ENCODE measurements around the gene PRICKLE2.

Gene PRICKLE2

DNA sequence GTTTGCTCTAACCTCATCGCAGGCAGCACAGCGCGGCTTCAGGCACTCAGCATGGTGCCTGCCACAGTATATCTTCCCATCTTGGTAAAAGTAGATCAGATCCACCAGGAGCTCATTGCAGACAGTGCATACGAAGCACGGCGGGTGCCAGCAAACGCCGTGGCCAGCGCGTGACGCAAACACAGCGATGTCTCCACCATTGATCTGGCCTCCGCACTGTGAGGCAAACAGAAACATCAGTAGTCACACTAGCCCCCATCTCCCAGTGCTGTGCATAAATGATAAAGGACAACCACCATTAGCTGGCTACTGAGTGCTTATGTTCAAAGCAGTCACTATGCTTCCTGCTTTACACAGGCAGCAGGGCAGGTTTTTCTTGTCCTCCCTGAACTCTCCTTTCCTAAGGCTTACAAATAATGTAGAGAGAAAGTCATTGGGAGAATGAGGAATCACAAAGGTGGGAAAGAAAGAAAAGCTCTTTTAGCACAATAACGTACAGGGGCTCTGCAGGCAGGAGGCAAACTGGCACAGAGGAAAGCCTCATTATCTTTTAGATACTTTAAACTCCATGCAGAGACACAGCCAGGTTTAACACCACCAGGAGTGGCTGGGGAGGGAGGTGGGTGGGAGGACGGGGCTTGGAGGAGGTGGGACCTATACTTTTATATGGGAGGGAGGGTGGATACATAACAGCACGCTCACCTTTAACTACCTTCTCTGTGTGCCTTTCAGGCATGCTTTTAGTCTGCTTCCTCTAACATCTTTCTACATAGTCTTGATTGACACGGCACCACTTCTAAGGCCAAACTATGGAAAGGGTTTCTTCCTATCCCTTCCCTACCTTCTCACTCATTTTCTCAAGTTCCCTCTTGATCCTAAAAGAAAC lies 67.9 kb downstream of the PRICKLE2 start:
- no peak for DNase-seq (ENCODE audit: low read depth in 2 of 2)

GRCh38 chr3:64155328-64155727 lies 69.9 kb downstream of the PRICKLE2 start:
- no peak for DNase-seq (ENCODE audit: low read depth in 2 of 2)

DNA sequence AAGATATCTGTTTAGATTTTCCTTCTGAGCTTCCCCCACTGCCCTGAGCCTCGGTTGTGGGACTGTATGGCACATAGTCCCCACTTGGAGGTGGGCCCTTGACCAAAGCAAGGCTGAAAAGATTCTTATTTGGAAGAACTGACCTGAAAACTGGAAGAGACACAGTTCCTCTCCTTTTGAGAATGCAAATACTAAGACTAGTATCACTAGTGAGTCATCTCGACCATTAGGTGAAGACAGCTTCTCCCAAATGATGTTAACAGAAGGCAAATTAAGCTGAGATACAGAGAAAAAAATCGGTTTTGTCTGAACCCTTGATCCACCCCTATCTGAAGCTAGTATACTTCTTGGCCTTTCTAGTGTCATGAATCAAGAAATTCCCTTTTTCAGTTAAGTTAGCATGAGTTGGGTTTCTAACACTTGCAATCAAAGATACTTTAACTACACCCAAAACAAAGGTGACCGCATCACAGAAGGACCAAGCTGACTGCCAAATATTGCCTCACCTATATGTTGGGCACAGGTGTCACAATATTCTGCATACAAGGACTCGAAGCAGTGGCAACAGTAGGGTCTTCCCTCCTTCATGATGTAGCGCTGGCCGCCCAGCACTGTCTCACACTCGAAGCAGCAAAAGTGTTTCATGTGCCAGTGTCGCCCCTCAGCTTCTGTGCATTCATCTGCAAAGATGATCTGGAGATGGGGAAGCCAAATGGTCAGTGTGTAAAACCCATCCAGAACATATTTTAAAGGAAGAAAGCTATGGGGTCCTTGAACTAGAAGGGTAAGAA lies 72.4 kb downstream of the PRICKLE2 start:
- no peak for DNase-seq (ENCODE audit: low read depth in 2 of 2)

DNA sequence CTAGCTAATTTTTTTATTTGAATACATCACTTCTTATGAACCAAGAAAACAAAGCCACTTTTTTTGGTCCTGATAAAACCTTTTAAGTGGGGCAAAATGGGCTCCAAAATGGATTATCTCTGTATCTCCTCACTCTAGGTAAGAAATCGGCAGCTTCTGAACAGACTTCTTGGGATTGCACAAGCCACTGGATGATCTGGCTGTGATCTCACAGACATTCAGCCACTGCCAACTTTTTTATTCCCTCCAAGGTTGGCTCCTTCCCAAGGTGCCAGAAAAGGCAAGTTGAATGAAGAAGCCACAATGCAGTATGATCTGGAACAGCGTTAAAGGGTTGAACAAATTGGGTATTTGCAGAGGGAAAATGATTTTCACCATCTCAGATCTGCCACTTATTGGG lies 73.2 kb downstream of the PRICKLE2 start:
- no peak for DNase-seq (ENCODE audit: low read depth in 2 of 2)

DNA sequence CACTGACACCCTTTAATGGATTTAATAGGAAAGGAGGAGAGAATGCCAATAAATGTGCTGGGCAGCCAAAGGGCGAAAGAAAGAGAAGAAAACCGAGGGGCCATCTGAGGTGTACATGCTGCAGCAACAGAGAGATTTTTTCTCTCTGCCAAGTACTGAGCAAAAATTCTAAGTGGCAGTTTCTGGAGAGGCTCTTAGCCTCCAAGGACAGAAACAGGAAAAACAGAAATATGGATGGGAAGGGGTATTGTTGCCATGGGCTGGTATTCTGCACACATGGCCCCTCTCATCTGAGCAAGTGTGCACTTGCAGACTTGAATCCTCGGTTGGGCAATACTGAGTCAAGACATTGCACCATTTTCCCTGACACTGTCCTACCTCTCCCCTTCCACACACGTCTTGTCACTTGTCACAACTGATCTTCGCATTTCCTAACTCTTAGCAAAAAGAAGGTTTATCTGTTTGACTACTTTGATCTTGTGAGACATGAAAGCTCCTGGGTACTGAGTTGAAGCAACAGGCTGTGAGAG lies 73.9 kb downstream of the PRICKLE2 start:
- no peak for DNase-seq (ENCODE audit: low read depth in 2 of 2)

GRCh38 chr3:64150623-64151207 lies 74.6 kb downstream of the PRICKLE2 start:
- no peak for DNase-seq (ENCODE audit: low read depth in 2 of 2)

DNA sequence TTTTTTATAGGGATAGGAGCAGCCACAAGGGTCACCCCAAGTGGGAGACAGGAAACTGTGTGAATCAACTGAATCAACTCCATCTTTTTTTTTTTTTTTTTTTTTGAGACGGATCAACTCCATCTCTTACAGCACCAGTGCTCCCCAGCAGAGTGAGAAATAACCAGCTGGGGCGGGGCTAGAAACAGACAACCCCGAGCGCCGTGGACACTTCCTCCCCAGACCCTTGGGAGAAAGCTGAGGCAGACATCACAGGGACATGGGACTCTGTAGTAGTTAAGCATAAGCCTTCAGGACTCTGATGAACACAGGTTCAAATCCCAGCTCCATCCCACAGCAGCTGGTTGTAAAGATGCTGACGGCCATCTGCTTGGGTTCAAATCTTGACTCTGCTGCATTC lies 75.4 kb downstream of the PRICKLE2 start:
- no peak for DNase-seq (ENCODE audit: low read depth in 2 of 2)

GRCh38 chr3:64148955-64149653 lies 76.2 kb downstream of the PRICKLE2 start:
- no peak for DNase-seq (ENCODE audit: low read depth in 2 of 2)

DNA sequence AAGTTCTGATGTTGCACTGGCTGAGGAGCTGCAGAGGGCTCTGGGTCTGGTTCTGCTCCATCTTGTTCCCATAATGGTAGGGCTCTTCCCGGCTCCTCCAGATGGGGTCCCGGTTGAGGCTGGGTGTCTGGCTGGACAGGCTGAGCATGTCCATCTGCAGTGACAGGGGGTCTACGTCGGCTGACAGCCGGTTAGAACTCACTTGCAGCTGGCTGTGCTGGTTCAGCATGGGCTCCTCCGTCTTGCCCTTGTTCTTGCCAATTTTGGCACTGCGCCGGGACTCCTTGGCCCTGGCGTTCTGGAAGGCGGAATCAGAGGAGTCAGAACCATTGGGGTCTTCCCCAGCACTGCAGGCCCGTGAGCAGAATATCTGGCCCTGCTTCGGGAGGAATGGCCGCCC lies 78.1 kb downstream of the PRICKLE2 start:
- DNase-seq (ENCODE audit: low read depth in 2 of 2): no peak

GRCh38 chr3:64145438-64145837 lies 79.8 kb downstream of the PRICKLE2 start:
- DNase-seq (ENCODE audit: low read depth in 2 of 2): no peak

DNA sequence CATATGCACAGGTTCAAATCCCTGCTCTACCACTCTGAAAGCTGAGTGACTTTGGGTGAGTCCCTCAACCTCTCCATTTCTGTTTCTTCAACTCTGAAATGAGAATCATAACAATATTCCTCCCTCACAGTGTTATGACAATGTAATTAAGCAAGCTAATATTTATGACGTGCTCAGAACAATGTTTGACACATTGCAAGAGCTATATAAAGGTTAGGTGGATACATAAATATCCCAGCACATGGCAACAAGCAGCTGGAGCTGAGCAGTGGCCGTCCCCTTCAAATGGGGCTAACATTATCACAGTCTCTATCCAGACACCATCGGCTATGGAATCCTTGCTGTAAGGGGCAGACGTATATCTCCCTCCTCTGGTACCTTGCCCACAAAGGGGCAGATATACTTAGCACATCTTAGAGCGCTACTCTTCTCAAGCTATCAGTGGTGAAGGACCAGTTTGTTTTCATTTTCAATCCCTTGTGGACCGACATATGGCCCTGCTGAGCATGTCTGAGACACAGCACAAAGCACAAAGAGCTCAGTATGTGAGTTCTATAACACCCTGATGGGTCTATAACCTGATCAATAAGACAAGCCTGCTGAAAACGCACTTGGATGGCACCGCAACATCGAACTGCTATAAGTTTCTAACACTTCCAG lies 80.9 kb downstream of the PRICKLE2 start:
- no peak for DNase-seq (ENCODE audit: low read depth in 2 of 2)

GRCh38 chr3:64143409-64144130 lies 81.7 kb downstream of the PRICKLE2 start:
- no peak for DNase-seq (ENCODE audit: low read depth in 2 of 2)

- no peak for DNase-seq (ENCODE audit: low read depth in 2 of 2)
These were observed 83.8 kb downstream of the PRICKLE2 start for GRCh38 chr3:64141476-64141875.

DNA sequence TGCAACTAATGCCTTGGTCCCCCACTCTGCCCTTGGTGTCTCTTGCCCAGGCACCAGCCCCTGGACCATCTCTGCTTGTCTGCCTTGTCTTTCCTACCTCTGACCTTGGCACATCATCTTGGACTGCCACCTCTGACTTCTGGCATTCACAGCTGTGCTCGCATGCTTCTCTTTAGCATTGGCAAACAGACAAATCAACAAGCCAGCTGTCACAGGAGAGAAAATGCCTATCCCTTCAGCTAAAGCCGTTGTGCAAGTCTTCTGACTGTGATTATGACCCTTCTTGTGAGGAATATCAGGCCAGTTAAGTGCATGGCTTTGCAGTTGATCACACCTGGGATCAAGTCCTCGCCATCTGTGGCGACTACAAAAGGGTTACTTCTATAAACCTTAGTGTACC lies 84.6 kb downstream of the PRICKLE2 start:
- no peak for DNase-seq (ENCODE audit: low read depth in 2 of 2)

GRCh38 chr3:64138656-64139375 lies 86.5 kb downstream of the PRICKLE2 start:
- no peak for DNase-seq (ENCODE audit: low read depth in 2 of 2)

DNA sequence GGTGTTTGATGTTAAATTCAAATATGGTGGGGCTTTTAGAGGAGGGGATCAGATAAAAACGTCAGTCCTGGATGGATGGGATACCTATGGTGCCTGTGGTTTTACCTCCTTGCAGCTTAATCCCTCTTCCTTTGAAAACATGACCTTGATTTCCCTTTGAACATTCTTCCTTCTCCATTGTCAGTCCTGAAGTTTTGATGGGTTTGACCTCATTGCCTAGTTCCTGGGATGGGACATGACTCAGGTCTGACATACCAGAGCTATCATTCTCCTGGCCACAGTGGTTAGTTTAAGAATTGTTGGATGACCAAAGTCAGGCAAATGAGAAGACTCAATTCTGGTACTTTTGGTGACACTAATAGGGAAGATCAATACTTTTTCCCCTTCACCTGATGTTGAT lies 87.2 kb downstream of the PRICKLE2 start:
- no peak for DNase-seq (ENCODE audit: low read depth in 2 of 2)

- DNase-seq (ENCODE audit: low read depth in 2 of 2): no peak
These were observed 90.4 kb downstream of the PRICKLE2 start for GRCh38 chr3:64134882-64135281.

- DNase-seq (ENCODE audit: low read depth in 2 of 2): no peak
These were observed 91.3 kb downstream of the PRICKLE2 start for GRCh38 chr3:64133987-64134386.

DNA sequence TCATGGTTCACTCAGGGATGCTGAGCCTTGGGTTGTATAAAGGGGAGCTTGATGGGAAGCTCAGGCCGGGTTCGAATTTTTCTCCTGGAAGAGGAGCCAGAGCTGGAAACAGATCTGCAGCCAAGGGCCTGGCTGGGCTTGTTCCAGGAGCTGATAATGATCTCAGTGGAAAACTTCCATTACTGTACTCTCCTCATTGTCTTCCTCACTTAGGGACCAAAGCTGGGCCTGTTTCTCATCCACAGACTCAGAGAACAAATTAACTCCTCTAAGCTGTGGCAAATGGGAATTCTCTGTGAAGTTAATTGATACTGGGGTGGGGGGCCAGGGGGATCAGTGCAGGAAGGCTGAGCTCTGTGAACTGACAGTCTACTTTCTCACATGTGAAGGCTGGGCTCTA lies 92.0 kb downstream of the PRICKLE2 start:
- no peak for DNase-seq (ENCODE audit: low read depth in 2 of 2)
